SH-SY5Y (cell line): Measurements from ENCODE around the gene SLC22A4.

Experiments used
- GATA2 ChIP-seq: IDR thresholded peaks from 2 replicates; pipeline ENCODE4 v1.6.1; 2011; ENCODE audit warnings: mild to moderate bottlenecking, low read depth, low read length
- GATA3 ChIP-seq: IDR thresholded peaks from 2 replicates; pipeline ENCODE4 v1.6.1; 2011; ENCODE audit warnings: low read depth, mild to moderate bottlenecking, low read length, moderate library complexity

GRCh38 chr5:132296412-132297016 is 2.3 kb downstream of the SLC22A4 start:
- no peak for TF ChIP-seq GATA3
- no peak for TF ChIP-seq GATA2
